Measurements from ENCODE around the gene FABP1.

The FABP1 gene
- total RNA-seq = 0 reads per million in 2 donors

DNA sequence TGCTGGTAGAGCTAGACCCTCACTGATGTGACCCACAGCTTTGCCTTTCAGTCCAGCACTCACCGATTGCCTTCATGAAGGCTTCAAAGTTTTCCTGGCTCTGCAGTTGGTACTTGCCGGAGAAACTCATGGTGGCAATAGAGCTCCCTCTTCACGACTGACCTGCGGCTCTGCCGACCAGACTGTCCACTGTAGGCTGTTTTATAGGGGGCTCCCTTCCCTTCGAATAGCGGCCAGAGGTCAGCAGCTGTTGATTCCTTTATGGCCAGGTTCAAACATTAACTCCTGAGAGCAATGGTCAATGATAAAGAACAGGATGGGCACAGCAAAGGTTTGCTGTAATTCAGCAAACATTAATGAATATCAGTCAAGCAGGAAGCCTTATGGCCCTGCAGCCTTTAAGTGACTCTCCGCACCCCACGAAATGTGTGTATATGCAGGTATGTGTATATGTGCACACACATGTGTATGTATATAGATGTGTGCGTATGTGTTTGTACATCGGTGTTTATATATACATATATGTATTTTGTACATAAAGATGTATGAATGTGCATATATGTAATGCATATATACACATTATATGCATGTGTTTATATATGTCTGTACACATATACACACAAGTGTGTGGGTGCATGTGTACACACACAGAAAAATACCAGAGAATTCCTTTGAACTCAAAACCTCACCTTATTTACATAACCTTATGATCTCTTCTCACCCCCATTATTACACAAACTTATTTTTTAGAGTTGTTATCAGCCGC is at the start of gene FABP1:
FABP1 (minus strand) TSS at position 175 of the 766 bp plus-strand sequence; CDS start at position 130, 45 bp downstream.
- DNase-seq = no peak

DNA sequence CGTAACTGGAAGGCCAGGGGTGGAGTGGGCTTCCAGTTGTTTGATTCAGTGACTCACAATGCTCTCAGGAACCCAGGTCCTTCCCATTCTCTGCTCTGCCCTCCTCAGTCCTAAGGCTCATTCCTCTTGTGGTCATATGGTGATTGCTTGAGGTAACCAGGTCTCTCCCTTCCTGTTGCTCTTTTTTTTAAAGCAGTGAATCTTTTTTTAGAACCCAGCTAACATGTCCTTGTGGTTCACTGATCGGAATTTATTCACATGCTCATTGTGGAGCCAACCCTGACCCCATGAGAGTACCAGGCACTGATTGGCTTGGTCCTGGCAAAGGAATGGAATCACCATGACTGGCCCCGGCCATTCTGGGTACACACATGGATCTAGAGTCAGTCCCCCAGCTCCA is 49.7 kb upstream of the FABP1 start:
- no peak for DNase-seq

DNA sequence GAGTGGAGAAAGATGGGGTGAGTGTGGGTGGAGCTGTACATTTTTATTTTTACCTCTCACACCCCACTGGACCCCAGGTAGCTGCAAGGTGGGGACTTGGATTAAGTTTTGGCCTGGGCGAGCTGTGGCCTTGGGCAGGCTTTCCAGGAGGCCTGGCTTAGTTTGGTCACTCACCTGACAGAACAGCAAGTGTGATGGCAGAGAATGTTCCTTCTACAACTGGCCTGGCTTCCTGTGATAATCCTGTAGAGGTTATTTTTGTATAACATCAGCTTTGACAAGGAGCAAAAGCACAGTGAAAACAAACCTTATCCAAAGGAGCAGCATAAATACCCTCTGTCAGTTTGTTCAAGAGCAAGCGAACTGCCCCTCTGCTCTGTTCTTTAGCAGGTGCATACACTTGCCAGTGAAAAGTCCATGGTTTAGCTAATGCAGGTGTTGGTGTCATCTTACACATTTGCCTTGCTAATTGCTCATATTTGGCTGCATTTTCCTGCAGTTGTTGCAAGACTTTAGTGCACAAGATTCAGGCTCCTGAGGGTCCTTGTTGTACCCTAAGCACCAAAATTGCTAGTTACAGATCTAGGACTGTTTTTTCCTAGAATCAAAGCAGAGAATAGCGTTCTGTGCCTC is 48.6 kb upstream of the FABP1 start:
- no peak for DNase-seq

DNA sequence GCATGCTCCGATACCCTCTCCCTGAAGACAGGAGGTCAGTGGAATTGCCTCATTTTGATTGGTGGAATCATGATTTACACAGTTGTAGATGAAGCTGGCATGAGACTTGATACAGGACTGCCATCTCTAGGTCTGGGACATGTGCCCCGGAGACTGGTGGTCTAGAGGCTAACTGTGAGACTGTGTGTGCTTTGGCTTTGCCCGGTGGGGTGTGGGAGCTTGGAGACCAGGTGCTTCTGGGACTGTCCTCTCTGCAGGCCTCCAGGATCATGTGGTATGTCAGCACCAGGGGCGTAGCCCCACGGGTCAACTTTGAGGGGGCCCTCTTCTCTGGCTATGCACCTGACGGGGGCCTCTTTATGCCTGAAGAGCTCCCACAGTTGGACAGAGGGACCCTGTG is 45.0 kb upstream of the FABP1 start:
- no peak for DNase-seq

DNA sequence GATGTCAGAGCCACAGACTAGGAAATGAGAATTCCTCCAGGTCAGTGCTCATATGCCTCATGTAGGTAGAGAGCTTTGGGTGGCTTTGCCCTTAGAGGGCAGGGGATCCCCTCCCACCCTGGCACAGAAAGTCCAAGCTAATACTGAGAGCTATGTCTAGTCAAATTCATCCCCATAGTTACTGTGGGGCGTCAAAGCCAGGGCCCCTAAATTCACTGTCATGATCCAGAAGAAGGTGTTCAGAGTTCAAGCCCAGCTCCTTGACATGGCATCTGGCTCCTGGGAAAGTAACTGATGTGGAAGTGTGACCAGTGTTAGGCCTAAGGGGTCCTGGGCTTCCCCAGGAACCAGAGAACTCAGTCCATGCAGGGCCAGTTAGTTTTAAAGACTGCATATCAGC is 44.1 kb upstream of the FABP1 start:
- DNase-seq = no peak

DNA sequence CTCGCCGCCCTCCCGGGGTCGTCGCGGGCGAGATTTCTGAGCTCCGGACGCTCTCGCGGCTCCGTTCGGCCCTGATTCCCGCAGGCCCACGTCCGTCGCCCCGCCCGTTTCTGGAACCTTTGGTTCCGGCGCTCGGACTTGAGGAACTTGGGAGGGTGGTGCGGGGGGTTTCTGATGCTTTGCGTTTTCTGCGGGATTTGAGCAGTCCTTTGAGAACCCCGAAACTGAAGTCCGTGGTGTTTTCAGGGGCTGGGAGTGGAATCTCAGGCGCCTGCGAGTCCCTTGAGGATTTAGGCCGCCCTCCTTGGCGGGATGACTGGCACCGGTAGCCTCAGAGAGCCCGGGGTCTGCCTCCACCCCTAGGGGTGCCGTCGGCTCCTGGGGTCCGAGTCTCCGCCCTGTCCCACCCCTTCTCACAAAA is 42.6 kb upstream of the FABP1 start:
- DNase-seq = no peak

DNA sequence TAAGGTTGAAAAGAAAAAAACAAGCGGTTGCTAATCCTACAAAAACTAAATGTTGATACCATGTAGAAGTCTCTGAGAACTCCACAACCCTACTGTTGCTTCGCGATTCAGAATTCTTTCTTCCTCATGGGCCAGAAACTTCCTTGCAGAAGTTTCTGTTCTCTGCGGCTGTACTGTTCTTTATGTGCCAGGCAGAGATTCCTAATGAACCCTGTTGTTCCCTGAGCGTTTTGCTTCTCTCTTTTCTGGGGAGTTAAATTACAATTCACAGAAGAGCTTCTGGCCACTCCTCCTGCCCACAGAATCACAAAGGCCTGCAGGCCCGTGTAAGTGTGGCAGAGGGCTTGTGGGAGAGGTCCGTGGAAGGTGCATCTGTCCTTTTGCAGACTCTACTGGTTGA is 40.5 kb upstream of the FABP1 start:
- no peak for DNase-seq

DNA sequence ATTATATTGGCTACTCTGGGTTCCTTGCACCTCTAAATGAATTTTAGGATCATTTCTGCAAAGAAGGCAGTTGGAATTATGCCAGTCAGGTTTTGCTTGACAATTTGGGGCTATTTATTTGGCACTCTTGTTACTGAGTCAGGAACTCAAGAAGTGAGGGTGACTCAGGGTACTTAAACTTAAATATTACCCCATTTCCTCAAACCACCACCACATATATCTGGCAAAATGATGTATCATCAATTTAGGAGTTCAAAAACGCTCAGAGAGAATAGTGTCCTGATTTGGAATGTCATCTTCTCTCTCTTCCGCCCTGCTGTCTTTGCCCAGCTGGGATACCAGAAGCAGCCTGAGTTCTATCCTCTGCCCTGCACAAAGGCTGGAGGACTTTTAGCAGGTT is 39.9 kb upstream of the FABP1 start:
- no peak for DNase-seq

DNA sequence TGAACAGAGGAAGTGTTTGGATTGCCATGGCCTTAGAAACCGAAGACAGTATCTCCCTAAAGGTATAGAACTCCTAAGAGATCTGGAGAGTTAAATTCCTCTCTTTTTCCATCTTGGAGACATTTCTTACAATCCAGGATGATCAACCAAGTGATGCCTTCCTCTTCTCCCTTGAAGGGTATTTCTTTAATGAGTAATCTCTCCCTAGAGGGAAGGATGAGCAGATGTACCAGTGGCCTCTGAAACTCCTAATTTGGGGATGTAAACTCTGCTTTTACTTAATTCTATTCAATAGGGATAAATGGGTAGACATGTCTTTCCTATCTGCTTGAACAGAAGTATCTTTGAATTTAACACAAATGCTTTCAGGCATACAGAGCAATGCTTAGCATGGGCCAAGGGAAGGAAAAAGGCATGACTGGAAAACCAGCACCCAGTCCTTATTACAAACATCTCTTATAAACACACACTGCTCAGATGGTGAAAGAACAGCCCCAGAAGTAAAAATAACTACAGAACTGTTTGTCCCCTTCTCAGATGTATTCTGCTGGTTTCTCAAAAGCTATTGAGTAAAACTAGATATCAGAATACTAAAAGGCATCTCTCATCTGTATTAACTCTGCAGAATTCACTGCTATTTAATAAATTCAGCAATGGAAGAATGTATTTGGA is 37.6 kb upstream of the FABP1 start:
- DNase-seq = no peak

DNA sequence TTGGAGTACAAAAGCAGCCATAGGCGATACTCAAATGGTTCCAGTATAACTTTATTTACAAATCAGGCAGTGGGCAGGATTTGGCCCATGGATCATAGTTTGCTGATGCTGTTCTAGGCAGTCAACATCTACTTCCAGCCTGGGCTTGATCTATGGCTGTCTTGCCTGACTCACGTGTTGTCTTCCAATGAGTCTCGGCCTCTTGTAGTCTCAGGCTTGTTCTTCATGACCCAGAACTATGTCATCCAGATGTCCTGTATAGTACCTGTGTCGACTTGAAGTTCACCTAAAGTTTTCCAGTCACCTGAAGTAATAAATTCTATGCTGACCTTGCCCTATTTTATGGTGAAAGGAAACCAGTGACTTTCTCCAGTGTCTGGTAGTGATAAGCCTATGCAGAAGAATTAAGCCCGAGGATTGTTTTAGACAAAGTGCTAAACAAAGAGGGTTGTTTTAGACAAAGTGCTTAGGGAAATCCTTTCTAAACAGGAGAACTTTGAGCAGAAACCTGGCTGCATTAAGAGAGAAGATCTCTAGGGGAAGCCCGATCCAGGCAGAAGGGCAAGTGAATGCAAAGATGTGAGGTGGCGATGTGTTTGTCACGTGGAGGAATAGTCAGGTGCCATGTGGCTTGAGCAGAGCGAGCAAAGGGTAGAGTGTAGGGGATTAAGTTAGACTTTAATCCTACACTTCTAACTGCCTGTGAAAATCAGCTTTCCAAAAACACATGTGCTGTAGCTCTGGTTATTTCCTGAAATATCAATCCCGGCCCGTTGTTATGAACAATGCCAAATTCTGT is 33.8 kb upstream of the FABP1 start:
- no peak for DNase-seq

DNA sequence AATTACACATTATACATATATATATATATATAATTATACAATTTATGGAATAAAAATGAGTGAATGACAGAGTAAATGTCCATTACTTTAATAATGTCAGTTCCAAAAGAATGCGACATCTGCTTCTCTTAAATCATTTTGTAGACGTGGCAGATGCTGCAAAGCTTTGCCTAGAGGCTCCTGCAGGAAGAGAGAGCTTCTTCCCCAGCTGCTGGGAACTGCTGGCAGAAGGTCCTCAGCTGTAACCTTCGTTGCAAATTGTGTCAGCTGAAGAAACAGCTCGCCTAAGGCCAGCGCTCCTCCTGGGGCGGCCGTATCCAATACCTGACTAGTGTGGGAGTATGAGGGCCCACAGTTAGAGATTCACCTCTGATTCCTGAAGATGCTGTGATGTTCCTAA is 32.7 kb upstream of the FABP1 start:
- DNase-seq = no peak

DNA sequence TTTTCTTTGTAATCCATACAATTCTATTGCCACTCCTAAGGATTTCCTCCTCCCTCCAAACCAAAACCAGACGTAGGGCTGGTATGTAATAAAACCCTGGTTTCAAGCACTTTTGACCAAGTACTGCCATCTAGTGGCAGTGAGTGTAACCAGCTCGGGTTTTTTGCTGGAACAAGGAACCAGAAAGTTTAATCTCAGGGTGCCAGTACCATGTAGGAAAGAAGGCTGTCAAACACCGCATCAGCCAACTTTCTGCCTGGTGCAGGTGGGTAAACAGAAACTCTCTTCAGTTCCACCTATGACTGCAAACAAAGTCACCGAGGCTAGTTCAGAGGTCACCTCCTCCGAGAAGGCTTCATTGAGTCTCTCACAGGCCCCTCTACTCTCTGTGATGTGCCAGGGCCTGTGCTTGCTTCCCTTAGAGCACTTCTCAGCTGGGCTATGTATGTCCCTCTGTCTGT is 32.1 kb upstream of the FABP1 start:
- peak in 3 of 5 experiments; percentile 15 to 61 (median 34) for DNase-seq

DNA sequence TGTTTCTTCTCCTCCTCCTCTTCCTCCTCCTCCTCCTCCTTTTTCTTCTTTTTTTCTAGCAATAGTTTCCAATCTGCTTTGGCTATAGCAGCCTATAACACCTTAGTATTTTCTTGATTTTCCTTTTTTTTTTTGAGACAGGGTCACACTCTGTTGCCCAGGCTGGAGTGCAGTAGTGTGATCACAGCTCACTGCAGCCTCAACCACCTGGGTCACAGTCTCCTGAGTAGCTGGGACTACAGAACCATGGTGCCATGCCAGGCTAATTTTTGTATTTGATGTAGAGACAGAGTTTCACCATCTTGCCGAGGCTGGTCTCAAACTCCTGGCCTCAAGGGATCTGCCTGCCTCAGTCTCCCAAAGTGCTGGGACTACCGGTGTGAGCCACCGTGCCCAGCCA is 31.6 kb upstream of the FABP1 start:
- DNase-seq = no peak

DNA sequence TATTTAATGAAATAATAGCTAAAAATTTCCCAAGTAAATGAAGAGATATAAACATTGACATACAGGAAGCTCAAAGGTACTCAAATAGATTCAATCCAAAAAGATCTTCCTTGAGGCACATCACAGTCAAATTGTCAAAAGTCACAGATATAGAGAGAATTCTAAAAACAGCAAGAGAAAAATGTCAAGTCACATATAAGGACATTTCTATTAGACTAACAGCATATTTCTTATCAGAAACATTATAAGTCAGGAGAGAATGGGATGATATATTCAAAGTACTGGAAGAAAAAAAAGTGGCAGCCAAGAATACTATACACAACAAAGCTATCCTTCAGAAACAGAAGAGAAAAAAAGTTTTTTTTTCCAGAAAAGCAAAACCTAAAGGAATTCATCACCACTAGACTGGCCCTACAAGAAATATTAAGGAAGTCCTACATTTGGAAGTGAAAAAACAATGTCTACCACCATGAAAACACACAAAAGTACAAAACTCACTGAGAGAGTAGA is 21.1 kb upstream of the FABP1 start:
- DNase-seq = no peak

DNA sequence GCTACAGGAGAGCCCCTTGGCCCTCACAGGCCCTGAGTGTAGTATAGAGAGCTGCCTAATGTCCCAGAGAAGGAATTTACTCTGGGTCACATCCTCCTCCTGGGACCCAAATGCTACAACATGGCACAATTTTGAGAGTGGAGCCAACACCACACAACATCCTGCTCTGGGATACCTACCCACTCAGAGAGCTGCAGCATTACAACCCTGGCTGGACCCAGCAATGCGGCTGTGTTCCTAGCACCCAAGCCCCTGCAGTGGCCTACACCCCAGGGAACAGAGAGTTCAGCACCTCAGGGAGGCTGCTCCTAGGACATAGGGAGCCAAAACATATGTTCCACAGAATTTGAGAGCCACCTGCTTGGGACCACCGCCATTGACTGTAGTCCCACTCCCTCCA is 19.3 kb upstream of the FABP1 start:
- DNase-seq = no peak

DNA sequence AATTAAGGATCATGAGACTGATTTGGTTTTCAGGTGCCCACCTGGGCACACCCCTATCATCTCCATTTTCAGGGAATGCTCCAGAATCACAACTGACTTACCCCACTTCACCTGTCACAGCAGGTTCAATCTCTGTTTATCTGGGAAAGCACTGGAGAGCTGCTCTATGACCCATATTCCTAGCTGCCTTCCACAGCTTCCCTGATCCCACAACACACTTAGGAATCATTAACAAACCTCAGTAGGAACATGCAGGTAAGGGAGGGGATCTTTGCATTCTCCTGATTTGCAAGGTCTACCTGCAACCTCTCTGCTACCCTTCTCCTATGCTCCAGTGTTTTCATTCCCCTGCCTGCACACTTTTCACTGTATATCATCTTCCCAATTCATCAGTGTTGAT is 18.7 kb upstream of the FABP1 start:
- no peak for DNase-seq

DNA sequence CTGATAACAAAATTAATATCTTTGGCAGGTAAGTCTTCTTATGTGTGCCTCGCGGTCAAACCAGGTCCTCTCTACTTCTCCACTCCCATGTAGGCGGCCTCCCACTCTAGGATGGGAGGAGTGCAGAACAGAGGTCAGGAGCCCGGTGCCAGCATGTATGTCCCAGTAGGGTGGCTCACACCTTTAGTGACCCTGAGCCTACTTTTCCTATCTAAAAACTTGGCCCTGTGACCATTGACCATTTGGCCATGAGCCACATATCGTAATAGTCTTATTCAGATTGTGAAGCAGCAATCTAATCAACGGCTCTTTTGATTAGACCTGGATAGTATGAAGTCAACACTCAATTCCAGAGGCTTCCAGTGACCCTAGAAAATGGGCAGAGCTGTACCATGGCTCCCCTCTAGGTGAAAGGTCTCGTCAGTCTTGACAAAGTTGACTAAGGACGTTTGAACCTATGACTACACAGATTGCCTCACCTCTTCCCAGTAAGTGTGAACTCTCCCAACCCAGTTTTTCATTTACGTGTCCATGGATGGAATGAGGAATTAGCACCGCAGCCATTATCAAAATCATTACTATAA is 17.1 kb upstream of the FABP1 start:
- no peak for DNase-seq

DNA sequence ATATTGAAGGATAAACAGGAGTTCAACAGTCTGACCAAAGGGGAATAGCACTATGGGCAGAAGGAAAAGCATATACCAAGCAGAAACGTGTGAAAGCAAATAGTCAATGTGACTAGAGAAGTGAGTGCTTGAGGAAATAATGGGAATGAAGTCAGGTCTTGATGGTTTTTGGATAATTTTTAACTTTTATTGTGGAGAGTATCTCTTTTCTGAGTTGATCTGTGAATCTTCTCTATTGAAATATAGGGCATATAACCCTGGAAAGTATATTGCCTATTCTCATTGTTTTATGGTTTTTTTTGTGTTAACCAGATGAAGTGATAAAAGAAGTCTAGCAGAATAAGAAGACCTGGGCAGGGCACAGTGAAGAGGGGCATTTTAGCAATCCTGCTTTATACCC is 16.4 kb upstream of the FABP1 start:
- no peak for DNase-seq

DNA sequence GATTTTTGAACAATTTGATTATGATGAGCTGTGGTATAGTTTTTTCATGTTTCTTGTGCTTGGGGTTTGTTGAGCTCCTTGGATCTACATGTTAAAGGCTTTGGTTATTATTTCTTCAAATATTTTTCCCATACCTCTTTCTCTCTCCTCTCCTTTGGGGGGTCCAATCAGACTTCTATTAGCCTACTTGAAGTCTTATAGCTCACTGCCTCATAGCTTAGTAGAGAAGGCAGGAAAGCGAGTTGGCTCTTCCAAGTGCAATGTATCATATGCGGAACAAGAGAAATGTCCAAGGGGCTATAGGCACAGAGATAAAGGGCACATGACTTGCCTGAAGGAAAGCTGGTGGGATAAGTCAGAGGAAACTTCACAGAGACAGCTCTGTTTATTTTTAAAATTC is 14.1 kb upstream of the FABP1 start:
- no peak for DNase-seq

DNA sequence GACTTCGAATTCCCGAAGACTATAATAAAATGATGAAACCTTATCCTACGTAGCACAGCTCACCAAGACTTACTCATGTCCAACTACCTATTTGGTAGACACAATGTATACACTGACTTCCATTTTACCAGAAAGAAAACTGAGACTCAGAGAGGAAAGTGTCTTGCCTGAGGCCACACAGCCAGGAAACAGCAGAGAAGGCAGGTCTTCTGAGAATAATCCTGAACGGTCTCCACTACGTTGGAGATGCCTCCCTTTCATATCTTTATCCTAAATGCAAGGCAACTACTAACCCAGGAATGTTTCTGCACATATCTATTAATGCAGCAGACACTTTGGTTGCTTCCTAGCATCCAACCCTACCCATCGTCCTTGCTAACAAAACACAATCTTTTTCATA is 11.9 kb upstream of the FABP1 start:
- DNase-seq = no peak

DNA sequence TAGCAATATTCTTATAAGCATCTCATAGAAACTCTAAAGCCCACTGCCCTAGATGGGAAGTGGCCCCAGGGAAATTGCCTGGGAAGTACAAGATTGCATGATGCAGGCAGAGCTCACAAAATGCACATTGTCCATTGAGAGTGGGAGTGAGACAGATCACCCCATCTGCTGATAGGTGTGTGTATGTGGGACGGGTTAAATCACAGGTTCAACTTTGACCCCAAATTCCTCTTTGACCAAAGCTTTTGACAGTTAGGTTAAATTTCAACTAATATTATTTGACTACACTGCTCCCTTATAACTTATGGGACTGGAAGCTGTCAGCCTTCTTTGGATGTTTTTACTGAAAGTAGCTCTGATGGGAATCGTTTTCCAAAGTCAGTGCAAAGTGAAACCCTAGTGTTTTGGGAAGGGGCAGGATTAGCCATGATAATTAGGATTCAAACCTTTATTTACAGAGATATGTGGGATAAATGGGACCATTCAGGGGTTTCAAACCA is 11.4 kb upstream of the FABP1 start:
- no peak for DNase-seq

DNA sequence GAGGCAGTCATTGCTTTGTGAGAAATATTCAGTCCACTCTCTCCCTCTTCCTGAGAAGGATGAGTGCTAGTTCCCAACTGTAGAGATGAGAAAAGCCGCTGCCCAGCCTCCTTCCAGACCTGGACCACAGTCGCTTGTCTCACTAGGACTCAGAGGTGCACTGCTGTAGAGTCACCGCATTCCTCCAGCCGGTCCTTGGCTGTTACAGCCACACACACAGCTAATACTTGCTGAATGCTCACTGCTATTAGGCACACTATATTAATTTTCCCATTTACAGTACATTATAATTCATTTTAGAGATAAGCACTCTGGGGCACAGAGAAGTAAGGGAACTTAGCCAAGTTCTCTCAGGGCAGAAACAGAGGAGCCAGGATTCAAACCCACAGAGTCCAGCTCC is 10.0 kb upstream of the FABP1 start:
- no peak for DNase-seq

Data from T-helper 2 cell (primary cell).